ENCODE data around the gene SUSD1.

DNA sequence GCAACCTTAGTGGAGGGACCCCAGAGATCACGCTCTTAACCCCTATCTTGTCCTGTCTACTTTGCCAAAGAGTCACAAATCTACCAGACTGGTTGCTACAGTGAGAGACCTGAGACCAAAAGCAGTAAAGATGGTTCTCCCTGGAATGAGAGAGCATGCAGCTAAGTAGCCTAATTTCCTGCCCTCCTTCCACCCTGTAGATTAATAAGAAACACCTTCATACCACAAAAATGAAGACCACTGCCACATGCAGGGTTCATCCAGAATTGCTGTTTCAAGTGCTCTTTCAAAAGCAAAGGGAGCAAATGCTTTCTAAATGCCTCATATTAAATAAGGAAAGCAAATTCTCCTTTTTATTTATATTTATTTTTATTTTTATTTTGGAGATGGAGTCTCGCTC, 159.4 kb downstream of the SUSD1 start:
- no peak for TF ChIP-seq NFIC (IDR thresholded peaks at IDR 0.05)
- no peak for TF ChIP-seq MAX (IDR thresholded peaks at IDR 0.05)
- TF ChIP-seq TCF12 (IDR thresholded peaks at IDR 0.05; ENCODE audit: low read depth) = no peak
- no peak for TF ChIP-seq RAD21 (IDR thresholded peaks at IDR 0.05; ENCODE audit: low read depth)
- TF ChIP-seq, protein P1, sequence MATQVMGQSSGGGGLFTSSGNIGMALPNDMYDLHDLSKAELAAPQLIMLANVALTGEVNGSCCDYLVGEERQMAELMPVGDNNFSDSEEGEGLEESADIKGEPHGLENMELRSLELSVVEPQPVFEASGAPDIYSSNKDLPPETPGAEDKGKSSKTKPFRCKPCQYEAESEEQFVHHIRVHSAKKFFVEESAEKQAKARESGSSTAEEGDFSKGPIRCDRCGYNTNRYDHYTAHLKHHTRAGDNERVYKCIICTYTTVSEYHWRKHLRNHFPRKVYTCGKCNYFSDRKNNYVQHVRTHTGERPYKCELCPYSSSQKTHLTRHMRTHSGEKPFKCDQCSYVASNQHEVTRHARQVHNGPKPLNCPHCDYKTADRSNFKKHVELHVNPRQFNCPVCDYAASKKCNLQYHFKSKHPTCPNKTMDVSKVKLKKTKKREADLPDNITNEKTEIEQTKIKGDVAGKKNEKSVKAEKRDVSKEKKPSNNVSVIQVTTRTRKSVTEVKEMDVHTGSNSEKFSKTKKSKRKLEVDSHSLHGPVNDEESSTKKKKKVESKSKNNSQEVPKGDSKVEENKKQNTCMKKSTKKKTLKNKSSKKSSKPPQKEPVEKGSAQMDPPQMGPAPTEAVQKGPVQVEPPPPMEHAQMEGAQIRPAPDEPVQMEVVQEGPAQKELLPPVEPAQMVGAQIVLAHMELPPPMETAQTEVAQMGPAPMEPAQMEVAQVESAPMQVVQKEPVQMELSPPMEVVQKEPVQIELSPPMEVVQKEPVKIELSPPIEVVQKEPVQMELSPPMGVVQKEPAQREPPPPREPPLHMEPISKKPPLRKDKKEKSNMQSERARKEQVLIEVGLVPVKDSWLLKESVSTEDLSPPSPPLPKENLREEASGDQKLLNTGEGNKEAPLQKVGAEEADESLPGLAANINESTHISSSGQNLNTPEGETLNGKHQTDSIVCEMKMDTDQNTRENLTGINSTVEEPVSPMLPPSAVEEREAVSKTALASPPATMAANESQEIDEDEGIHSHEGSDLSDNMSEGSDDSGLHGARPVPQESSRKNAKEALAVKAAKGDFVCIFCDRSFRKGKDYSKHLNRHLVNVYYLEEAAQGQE (IDR thresholded peaks at IDR 0.05; ENCODE audit: low read depth) = no peak
